22Rv1 (cell line): Measurements from ENCODE around the gene MERTK.

ENCODE experiments used
- H3K27ac ChIP-seq: fragments of 450-650 bp; 2 replicates; pipeline ENCODE4 v1.5.1; 2017
- CTCF ChIP-seq: fragments of 450-650 bp; IDR thresholded peaks from 2 replicates; pipeline ENCODE4 v1.5.1; 2017; ENCODE audit warnings: mild to moderate bottlenecking
- ZFX ChIP-seq: fragments of 450-650 bp; IDR thresholded peaks from 2 replicates; pipeline ENCODE4 v1.6.1; 2017; ENCODE audit warnings: antibody characterized with exemption, borderline replicate concordance

Gene MERTK

DNA sequence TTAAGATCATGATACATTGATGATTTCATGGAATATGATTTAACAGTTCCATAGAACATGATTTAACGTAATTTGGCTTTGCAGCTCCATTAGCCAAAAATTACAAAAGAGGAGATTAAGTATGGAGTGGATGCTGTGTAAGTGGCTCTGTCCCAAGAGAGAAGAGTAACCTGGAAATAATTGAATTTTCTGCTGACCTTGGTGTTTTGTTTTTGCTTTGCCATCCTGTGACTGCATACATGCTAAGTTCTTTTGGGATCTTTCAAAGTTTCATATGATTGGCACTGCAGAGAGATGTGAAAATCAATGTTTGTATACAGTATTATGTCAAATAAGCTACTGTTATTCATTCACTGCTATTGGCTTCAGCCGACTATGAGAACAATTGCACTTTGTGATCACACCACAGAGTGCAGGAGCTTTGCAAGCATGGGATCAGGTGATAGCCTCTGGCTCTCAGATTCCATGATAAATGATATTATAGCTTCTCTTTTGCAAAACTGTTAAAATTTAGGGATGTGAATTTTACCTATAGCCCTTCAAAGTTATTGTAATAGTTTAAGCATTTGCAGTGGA, 110.6 kb downstream of the MERTK start:
- TF ChIP-seq ZFX = no peak
- no peak for TF ChIP-seq CTCF
- H3K27ac ChIP-seq = no peak overlapping the region

- TF ChIP-seq CTCF (no peak), ZFX (no peak)
Measured at GRCh38 chr2:112010751-112011150, 112.3 kb downstream of the MERTK start.

GRCh38 chr2:112012556-112012955, 114.1 kb downstream of the MERTK start:
- H3K27ac ChIP-seq = no peak overlapping the region
- TF ChIP-seq CTCF = no peak
- TF ChIP-seq ZFX = no peak

More at GRCh38 chr2:112010751-112011150, 112.3 kb downstream of the MERTK start:
- no peak overlapping the region for H3K27ac ChIP-seq

- H3K27ac ChIP-seq = no peak overlapping the region
- TF ChIP-seq CTCF = no peak
Measured at GRCh38 chr2:112018846-112019245, 120.4 kb downstream of the MERTK start.

GRCh38 chr2:112019569-112019982, 121.2 kb downstream of the MERTK start:
- H3K27ac ChIP-seq = no peak overlapping the region
- TF ChIP-seq ZFX (no peak), CTCF (no peak)

DNA sequence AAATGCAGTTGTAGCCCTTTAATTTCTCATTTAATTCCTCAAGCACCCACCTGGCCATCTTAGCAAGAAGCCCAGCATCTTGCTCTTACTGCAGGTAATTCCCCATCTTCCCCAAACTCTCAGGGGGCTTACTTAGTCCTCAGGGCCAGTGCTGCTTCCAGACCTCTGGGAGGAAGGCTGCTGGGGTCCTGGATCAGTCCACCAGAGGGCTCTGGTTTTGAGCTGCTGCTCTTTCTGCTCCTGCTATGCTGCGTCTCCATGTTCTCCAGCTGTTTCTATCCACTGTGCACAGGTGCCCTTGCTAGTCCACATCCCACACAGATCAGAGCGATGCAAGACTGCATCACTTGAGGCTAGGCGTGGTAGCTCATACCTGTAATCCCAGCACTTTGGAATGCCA, 122.2 kb downstream of the MERTK start:
- TF ChIP-seq CTCF = no peak
- TF ChIP-seq ZFX = no peak
- H3K27ac ChIP-seq = no peak overlapping the region

DNA sequence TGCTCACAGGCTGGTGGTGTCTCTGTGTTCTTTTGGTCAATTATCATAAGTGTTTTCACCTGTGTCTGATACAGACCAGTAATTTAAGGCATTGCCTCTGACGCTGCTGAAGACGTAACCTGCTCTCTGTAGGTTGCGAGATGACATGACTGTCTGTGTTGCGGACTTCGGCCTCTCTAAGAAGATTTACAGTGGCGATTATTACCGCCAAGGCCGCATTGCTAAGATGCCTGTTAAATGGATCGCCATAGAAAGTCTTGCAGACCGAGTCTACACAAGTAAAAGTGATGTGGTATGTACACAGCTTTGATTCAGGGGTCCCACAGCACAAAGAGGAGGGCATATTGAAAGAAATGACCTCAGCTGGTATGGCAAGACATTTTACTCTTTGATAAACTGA, 122.9 kb downstream of the MERTK start:
- no peak overlapping the region for H3K27ac ChIP-seq
- no peak for TF ChIP-seq ZFX
- TF ChIP-seq CTCF = no peak
